ENCODE results near the gene MEF2D.

Gene MEF2D

GRCh38 chr1:156464825-156465452 is 35.6 kb downstream of the MEF2D start:
- H3K4me3 ChIP-seq (replicated peaks; ENCODE audit: low read depth, low read length), result no peak overlapping the region
- no peak for TF ChIP-seq CTCF (IDR thresholded peaks at IDR 0.05; ENCODE audit: low read length, missing control alignments)
- DNase-seq (ENCODE audit: low read depth), result no peak

GRCh38 chr1:156464335-156464734 is 36.2 kb downstream of the MEF2D start:
- no peak overlapping the region for H3K4me3 ChIP-seq (replicated peaks; ENCODE audit: low read depth, low read length)
- no peak for TF ChIP-seq CTCF (IDR thresholded peaks at IDR 0.05; ENCODE audit: low read length, missing control alignments)
- DNase-seq (ENCODE audit: low read depth), result no peak

GRCh38 chr1:156463874-156464273 is 36.7 kb downstream of the MEF2D start:
- H3K4me3 ChIP-seq (replicated peaks; ENCODE audit: low read depth, low read length), result no peak overlapping the region
- DNase-seq (ENCODE audit: low read depth), result no peak
- no peak for TF ChIP-seq CTCF (IDR thresholded peaks at IDR 0.05; ENCODE audit: low read length, missing control alignments)

GRCh38 chr1:156462954-156463795 is 37.4 kb downstream of the MEF2D start:
- no peak for TF ChIP-seq CTCF (IDR thresholded peaks at IDR 0.05; ENCODE audit: low read length, missing control alignments)
- no peak for DNase-seq (ENCODE audit: low read depth)

GRCh38 chr1:156461781-156462647 is 38.6 kb downstream of the MEF2D start:
- TF ChIP-seq CTCF (IDR thresholded peaks at IDR 0.05; ENCODE audit: low read length, missing control alignments), result no peak
- DNase-seq (ENCODE audit: low read depth), result no peak
- H3K4me3 ChIP-seq (replicated peaks; ENCODE audit: low read depth, low read length), result no peak overlapping the region

More at GRCh38 chr1:156462954-156463795, 37.4 kb downstream of the MEF2D start:
- H3K4me3 ChIP-seq (replicated peaks; ENCODE audit: low read depth, low read length), result no peak overlapping the region

- DNase-seq (ENCODE audit: low read depth), result no peak
- no peak for TF ChIP-seq CTCF (IDR thresholded peaks at IDR 0.05; ENCODE audit: low read length, missing control alignments)
- no peak overlapping the region for H3K4me3 ChIP-seq (replicated peaks; ENCODE audit: low read depth, low read length)
Measured at GRCh38 chr1:156461109-156461508, 39.5 kb downstream of the MEF2D start.

Data from fibroblast of pulmonary artery (primary cell).